Lower lobe of right lung (tissue), 2 donors: Measurements from ENCODE around the gene CCND1. TPM values are rescaled to one million over a fixed set of nuclear protein-coding genes. Genes with fewer than 3 reads are reported as not detected.

ENCODE experiments used
- ATAC-seq, 2 donors: fragments of 200-7000 bp; cut with Tn5 transposase; one replicate each; pipeline ENCODE4 v1.9.1; 2020 to 2022; ENCODE audit warnings: mild to moderate bottlenecking in 2 of 2, moderate library complexity in 2 of 2
- DNase-seq: peaks from one replicate; pipeline ENCODE4 v3.0.0-alpha.2; 2020
- H3K27ac ChIP-seq: fragments of 200-600 bp; one replicate; pipeline ENCODE4 v1.8.0; 2022
- H3K27me3 ChIP-seq: fragments of 200-600 bp; one replicate; pipeline ENCODE4 v1.8.0; 2022; ENCODE audit warnings: low read depth
- H3K36me3 ChIP-seq: fragments of 200-600 bp; one replicate; pipeline ENCODE4 v1.8.0; 2022; ENCODE audit warnings: mild to moderate bottlenecking
- H3K4me1 ChIP-seq: fragments of 200-600 bp; one replicate; pipeline ENCODE4 v1.8.0; 2022
- H3K4me3 ChIP-seq: fragments of 200-600 bp; one replicate; pipeline ENCODE4 v1.8.0; 2022; ENCODE audit warnings: mild to moderate bottlenecking
- H3K9me3 ChIP-seq: fragments of 200-600 bp; one replicate; pipeline ENCODE4 v1.8.0; 2022
- intact Hi-C: fragments of 100-400 bp; cut with DNase I; formaldehyde crosslinking; loops from one replicate; pipeline ENCODE4 v1.11.0; 2022
- total RNA-seq: library from RNA; stranded (reverse); fragmentation: NEBNext Ultra II Directional; extraction: Animal tissue kit (Norgen Biotek cat#: 25700); gene quantifications from one replicate; pipeline ENCODE4 v1.2.1, GENCODE V29; 2021
- TF ChIP-seq, protein P1 (sequence below): fragments of 200-600 bp; IDR thresholded peaks from one replicate; pipeline ENCODE4 v1.8.0; 2022; ENCODE audit warnings: antibody characterized with exemption, mild to moderate bottlenecking
- donor health status: DM: no; HTN: yes; CAD: no; lungs with severe emphysema.

CCND1 gene
- total RNA-seq, 1 donor from 2014 or later, result 202 TPM

DNA sequence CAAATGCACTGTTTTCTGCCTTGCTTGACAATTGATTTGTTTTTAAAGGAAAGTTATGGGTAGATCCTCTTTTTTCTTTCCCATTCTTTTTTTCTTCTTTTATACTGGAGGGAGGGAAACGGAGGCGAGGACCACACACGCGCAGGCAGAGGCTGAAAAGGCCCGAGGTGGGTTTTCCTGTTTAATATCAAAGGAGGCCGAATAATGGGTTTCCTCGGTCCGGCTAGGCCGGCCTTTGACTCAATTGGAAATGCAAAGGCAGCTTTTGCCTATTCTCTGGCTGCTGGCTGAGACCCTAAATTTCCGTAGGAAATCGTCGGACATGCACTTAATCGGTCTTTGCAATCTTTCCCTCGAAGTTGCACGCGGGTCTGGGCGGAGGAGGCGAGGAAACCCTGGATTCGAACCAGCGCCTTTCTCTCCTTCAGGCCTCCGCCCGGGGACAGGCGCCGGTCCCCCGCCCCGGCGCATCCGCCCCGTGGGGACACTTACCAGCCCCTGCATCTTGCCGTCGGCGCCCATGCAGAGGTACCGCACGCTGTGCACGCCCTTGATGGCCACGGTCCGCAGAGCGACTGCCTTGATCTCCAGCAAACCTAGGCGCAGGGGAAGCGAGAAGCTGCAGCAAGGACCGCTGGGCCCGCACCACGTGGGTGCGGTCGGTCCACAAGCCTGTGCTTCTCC is 62.0 kb downstream of the CCND1 start:
- TF ChIP-seq, protein P1, sequence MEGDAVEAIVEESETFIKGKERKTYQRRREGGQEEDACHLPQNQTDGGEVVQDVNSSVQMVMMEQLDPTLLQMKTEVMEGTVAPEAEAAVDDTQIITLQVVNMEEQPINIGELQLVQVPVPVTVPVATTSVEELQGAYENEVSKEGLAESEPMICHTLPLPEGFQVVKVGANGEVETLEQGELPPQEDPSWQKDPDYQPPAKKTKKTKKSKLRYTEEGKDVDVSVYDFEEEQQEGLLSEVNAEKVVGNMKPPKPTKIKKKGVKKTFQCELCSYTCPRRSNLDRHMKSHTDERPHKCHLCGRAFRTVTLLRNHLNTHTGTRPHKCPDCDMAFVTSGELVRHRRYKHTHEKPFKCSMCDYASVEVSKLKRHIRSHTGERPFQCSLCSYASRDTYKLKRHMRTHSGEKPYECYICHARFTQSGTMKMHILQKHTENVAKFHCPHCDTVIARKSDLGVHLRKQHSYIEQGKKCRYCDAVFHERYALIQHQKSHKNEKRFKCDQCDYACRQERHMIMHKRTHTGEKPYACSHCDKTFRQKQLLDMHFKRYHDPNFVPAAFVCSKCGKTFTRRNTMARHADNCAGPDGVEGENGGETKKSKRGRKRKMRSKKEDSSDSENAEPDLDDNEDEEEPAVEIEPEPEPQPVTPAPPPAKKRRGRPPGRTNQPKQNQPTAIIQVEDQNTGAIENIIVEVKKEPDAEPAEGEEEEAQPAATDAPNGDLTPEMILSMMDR, result no peak
- ATAC-seq (no peak), DNase-seq (no peak)
- intact Hi-C loops, result no loop called here
- Histone ChIP-seq H3K27ac (no peak overlapping the region), H3K4me1 (peaks cover 26% of the 10 kb centered on the region), H3K4me3 (no peak overlapping the region), H3K36me3 (no peaks in the 10 kb centered on the region), H3K27me3 (peaks cover 85% of the 10 kb centered on the region), H3K9me3 (no peaks in the 10 kb centered on the region)

GRCh38 chr11:69703453-69703767 is 62.5 kb downstream of the CCND1 start:
- Histone ChIP-seq H3K27me3 (peaks cover 82% of the 10 kb centered on the region), H3K27ac (no peak overlapping the region), H3K9me3 (no peaks in the 10 kb centered on the region), H3K36me3 (no peaks in the 10 kb centered on the region), H3K4me3 (no peak overlapping the region), H3K4me1 (peaks cover 26% of the 10 kb centered on the region)
- DNase-seq, result no peak
- intact Hi-C loops, result no loop called here
- ATAC-seq, result no peak
- TF ChIP-seq, protein P1, result no peak

Other genes with a start within 250 kb of the CCND1 start
- gene LINC01488, start 159.5 kb upstream of the CCND1 start, total RNA-seq, result not detected
- 23.7 TPM for gene LTO1, start 34.2 kb downstream of the CCND1 start, total RNA-seq
- gene FGF19, start 62.9 kb downstream of the CCND1 start, total RNA-seq, result not detected
- gene FGF4, start 134.2 kb downstream of the CCND1 start, total RNA-seq, result not detected
- not detected for gene FGF3, start 178.3 kb downstream of the CCND1 start, total RNA-seq